Measurements from ENCODE around the gene RPL29.
"Not testable (repeated sequence)": the region's sequence is repeated elsewhere in the genome, so short reads cannot be mapped to it uniquely, and the experiment has no call there.

The RPL29 gene

DNA sequence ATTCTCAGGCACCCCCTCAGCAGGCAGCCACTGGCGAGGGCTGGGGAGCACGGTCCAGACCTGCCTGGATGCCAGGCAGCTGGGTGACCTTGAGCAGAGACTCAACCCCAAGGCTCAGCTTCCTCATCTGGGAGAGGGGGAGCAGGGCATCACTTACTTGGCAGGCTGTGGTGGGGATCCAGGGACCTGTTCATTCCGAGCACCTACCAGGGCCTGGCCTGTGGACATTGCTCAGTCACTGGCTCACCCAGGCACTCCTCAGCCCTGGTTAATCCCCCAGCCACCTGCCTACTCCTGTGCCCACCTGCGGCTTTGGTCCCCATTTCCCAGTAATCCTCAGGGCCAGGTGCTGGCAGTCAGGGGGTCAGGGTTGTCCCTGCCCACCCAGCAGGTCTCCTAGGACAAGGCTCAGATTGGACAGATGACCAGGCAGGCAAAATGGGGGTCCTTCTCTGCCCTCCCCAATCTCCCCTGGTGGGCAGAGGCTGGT, 9.3 kb upstream of the RPL29 start:
- DNase-seq = no peak

DNA sequence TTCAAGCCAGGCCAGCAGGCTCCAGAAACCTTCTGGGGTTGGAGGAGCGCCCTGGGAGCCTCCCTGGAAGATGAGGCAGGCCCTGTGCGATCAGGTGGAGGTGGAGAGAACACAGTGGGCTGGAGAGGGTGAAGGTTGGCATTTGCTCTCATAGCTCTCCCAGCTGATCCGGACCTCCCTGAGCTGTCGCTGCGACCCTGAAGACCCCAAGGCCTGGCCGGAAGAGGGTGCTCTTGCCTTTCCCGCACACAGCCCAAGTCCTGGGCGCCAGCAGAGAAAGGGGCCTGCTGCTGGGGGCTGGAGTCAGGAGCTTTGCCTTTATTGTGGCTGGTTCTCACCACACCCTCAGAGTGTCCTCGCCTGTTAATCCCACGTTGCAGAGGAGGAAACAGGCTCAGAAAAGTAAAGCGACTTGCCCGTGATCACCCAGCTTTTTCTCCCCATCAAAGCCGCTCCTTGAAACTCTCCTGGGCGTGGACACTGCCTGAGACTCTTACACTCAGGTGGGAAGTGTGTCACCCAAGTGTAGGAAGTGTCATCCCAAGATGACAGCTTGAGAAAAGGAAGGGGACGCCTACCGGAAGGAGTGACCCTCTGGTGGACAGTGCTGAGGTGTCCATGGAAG, 8.6 kb upstream of the RPL29 start:
- DNase-seq = no peak

DNA sequence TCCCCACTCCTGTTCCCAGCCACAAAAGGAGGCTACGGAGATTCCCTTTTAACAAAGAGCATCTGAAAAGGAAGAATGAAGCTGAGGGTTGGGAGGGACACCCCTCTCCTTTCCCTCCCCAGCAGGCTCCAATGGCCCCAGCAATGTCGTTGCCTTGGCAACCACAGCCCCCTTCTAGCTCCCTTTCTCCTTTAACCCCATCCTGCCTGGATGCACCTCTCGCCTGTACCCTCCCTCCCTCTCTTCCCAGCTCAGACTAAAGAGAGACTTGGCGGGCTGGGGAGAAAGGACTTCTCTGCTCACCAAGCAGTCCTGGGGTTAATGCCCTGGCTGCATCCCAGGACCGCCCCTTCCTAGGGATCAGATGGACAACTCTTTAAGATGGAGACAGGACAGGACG, 7.1 kb upstream of the RPL29 start:
- DNase-seq = no peak

DNA sequence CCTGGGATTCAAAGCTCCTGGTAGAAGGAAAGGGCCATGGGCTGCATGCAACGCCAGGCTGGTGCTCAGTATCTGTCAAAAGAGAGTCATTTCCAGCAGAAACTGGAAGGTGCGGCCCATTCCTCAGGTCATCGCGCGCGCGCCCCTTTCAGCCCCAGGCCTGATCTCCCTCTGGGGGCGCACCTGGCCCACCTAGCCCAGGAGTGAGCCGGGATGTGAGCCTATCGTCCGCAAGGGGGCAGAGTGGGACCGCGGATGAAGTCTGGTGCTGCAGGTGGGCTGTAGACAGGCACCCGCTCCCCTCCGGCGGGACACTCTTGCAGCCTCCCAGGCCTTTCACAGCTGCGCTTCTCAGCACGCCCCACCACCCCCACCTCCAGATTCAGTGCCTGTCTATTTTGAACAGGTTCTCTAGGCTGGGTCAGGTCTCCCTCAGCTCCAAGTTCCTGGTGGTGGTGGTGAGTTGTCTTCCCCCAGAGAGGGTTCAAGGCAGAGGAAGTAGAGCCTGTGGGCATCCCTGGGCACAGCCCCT, 5.8 kb upstream of the RPL29 start:
- DNase-seq = peak; percentile 45

DNA sequence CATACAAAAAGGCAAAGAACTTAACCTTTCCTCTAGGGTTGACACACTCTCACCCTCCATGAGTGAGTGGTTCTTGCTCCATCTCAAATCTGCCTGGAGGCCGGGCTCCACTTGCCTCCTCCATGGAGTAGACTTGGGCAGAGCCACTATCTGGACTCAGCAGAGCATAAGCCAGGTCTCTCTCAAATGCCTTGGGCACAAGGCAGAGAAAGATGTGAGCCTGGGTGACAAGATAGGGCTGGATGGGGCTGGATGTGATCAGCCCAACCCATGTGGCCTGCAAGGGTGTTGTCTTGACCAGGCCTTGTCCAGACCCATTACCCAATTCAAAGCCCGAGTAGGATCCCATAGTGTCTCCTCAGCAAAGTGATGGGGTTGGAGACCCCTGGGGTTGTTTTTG, 4.2 kb upstream of the RPL29 start:
- no peak for DNase-seq

DNA sequence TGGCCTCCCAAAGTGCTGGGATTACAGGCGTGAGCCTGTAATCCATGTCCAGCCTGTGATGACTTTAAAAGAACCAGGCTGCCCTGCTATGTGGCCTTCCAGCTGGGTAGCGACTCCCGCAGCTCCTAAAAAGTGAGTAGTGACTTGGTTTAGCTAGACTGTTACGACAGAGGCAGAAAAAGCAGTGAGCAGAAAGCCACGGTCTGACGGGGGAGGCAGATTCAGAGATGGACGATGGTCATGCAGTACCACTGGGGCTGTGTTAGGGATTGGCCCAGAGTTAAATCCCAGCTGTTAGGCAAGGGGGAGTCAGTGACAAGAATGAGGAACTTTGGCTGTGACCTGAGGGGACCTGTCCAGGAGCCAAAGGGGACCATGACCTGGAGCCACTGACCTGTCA, 3.1 kb upstream of the RPL29 start:
- DNase-seq = no peak

DNA sequence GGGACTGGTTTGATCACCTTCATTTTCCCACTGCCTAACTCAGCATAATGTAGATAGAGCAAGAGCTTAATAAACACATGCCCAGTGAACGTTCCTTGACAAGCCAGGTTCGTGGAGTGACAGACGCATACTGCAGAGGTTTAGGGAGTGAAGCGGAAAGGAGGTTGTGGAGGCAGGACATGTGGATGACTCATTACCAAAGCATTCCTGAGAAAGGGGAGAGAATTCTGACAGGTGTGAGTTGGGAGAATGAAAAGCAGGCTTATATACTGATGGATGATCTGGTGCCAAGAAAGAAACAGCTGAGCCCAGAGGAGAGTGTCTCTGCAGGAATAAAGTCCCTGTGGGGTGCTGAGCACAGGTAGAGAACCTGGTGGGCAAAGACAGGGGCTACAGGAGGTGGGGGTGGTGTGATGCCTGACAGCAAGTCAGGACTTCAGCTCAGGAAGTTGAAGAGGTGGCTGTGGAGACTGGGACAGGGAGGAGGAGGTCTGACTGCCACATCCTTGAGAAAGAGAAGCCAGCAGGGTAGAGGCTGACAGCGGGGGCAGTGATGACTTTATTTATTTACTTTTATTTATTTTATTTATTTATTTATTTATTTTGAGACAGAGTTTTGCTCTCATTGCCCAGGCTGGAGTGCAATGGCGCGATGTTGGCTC, 2.4 kb upstream of the RPL29 start:
- DNase-seq = peak; percentile 76

DNA sequence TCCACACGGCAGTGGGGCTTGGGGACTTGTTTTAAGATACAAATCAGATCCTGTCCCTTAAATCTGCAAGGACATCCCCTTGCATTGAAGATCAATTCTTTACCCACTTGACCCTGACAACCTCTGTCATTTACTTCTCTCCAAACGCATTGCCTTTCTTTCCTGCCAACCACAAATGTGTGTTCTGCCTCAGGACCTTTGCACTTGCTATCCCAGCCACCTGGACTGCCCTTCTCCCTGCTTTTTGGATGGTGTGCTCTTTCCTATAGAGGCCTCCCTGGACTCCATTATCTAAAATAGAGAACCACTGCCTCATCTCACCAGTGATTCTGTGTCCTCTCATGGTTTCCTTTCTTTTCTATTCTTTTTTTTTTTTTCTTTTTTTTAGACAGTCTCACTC, 1.5 kb upstream of the RPL29 start:
- no peak for DNase-seq

DNA sequence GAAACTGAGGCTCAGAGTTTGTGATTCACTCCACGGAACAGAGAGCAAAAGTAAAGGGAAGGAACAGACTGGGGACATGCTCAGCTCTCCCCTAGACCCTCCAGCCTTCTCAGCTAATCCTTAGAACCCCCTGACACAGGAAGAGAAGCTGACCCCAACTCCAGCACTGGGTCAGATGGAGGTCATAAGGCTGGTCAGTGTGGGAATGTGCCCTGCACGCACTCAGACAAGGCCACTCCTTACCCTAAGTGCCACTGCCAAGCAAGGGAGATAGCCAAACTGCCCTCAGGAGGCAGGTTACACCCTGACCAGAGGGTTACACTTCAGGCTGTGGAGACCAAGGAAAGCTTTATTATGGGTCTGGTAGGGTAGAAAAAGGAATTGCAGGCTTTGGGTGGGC, 1.2 kb downstream of the RPL29 start:
- no peak for DNase-seq

DNA sequence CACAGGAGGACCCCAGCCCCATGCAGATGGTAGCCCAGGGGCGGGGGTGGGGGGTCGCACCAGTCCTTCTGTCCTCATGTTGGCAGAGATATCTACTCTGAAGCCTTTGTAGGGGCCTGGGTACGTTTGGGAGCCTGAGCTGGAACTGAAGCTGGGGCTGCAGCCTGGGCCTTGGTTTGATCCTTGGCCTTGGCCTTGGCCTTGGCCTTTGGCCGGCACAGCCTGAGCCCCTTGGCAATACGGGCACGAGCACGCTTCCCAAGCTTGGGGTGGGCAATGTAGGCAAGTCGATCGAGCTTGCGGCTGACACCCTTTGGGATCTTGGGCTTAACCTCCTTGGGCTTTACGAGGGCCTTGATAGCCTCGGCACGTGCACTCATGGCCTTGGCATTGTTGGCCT, 2.0 kb downstream of the RPL29 start:
- not testable (repeated sequence) for DNase-seq

DNA sequence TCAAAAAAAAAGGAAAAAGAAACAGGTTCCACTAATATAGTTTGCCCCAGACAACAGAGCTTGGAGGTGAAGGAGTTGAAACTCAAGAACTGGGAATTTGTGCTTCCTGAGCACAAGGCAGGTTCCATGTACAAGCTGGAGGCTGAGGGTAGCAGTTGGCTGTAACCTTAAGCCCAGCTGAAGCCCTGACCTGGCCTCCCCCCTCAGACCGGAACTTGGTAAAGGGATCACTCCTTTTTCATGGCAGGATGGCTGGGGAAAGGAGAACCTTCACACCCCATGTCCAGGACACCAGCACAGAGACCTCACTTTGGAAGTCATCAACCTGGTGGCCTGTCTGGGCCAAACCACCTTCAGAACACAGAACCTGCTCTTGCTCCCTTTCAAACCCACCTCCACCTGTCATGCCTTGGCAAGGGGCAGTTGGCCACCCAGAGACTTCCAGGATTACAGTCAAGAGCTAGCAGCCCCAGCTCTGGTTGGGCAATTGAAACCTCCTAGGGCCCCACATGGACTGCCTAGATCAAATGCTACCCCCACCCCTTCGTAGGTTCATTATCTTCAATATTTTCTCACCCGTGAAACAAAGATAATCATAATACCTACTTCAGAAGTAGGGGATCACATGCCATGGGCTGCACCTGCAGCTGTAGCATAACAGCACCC, 3.5 kb downstream of the RPL29 start:
- DNase-seq = no peak

DNA sequence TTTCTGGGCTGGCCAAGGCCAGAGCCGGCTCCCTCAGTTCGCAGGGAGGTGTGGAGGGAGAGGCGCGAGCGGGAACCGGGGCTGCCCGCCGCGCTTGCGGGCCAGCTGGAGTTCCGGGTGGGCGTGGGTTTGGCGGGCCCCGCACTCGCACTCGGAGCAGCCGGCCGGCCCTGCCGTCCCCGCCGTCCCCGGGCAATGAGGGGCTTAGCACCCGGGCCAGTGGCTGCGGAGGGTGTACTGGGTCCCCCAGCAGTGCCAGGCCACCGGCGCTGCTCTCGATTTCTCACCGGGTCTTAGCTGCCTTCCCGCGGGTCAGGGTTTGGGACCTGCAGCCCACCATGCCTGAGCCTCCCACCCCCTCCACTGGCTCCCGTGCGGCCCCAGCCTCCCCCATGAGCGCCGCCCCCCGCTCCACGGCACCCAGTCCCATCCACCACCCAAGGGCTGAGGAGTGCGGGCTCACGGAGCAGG, 5.2 kb downstream of the RPL29 start:
- not testable (repeated sequence) for DNase-seq

DNA sequence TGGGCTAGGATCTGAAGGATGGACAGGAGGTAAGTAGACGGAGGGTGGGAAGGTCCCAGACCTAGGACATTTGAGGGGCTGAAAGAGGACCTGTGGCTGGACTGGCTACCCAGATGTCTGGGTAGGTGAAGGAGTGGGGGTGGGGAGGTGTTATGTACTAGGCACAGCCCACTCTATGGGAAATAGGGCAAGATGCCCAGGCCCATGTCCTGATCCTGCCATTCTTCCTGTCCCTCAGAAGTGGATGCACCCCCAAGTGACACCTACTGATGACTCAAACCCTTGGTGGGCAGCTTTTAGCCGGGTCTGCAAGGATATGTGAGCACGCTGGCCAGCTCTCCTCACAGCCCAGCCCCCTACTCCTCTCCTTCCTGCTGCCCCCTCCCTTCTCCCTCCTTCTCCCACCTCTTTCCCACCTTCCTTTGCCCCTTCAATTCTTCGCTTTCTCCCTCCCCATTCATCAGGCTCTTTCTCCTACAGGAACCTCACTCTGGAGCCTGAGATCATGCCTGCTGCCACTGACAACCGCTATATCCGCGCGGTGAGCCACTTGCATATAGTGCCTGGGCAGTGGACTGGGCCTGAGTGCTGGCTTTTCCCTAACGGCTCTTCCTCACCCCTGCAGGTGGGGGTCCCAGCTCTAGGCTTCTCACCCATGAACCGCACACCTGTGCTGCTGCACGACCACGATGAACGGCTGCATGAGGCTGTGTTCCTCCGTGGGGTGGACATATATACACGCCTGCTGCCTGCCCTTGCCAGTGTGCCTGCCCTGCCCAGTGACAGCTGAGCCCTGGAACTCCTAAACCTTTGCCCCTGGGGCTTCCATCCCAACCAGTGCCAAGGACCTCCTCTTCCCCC, 7.2 kb downstream of the RPL29 start:
- DNase-seq = no peak

DNA sequence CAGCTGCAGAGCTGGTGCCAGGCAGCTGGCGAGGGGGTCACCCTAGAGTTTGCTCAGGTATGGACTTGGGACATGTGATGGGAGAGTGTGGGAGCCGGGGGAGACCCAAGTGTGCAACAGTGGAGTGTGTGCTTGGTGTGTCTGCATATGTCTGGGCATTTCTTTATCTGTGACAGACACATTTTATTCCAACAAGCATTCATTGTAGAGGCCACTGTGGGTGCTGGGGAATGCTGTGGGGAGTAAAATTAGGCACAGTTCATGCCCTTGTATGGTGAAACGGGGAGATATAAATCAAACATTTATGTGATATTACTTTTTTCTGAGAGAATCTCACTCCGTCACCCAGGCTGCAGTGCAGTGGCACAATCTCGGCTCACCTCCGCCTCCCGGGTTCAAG, 8.1 kb downstream of the RPL29 start:
- DNase-seq = no peak

DNA sequence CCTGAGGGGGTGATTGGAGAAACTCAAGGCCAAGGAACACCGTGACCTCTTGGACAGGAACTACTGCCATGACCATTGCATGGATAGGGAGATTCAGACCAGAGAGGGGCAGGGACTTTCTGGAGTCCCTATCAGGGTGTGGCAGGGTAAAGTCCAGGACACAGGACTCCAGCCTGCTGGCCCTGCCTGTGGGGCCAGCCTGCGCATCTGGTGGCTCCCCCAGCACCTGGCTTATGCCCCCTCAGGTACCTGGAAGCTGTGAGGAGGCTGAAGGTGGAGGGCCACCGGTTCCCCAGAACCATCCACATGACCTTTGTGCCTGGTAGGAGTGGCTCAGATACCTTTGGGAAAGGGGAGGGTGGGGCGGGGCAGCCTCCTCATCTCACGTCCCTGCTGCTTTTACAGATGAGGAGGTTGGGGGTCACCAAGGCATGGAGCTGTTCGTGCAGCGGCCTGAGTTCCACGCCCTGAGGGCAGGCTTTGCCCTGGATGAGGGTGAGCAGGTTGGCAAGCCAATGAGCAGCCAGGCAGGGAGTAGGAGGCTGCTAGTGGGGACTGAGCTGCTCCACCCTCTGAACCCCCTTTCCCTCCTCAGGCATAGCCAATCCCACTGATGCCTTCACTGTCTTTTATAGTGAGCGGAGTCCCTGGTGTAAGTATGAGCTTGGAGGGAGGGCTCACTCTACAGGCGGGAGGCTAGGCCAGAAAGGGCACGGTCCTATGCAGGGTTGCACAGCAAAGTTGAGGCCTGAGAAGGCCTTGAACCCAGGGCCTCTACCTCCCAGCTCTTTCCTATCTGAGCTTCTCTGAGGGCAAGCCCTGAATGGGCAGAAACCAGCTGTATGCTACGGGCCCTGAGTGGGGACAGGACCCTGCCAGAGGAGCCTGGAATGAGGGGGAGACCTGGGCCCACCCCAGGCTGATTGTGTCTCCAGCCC, 9.4 kb downstream of the RPL29 start:
- no peak for DNase-seq

DNA sequence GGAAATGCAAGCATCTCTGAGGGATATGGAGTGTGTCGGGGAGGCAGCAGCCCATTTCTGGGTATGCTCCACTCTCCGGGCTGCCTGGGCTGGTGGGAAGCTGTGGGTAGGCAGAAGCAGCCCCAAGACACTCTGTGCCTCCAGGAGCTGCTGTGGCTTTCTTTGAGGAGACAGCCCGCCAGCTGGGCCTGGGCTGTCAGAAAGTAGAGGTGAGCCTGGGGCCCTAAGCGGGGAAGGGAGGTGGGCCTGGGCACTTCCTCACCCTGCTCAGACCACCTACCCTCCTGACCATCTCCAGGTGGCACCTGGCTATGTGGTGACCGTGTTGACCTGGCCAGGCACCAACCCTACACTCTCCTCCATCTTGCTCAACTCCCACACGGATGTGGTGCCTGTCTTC, 10.6 kb downstream of the RPL29 start:
- DNase-seq = no peak

DNA sequence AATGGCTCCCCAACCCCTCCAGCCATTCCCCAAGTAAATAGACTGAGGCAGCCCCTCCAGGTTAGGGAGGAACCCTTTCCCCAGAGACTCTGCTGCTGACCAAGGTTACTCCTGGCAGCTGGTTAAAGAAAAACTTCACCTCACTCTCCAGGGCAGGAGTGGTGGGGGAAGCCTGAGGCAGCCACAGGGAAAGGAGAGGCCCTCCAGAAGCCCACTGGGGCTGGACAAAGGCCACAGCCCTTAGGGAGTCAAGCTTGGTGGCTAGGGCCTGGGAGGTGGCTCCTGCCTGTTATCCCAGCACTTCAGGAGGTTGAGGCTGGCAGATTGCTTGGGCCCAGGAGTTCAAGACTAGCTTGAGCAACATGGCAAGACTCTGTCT, 11.4 kb downstream of the RPL29 start:
- no peak for DNase-seq

DNA sequence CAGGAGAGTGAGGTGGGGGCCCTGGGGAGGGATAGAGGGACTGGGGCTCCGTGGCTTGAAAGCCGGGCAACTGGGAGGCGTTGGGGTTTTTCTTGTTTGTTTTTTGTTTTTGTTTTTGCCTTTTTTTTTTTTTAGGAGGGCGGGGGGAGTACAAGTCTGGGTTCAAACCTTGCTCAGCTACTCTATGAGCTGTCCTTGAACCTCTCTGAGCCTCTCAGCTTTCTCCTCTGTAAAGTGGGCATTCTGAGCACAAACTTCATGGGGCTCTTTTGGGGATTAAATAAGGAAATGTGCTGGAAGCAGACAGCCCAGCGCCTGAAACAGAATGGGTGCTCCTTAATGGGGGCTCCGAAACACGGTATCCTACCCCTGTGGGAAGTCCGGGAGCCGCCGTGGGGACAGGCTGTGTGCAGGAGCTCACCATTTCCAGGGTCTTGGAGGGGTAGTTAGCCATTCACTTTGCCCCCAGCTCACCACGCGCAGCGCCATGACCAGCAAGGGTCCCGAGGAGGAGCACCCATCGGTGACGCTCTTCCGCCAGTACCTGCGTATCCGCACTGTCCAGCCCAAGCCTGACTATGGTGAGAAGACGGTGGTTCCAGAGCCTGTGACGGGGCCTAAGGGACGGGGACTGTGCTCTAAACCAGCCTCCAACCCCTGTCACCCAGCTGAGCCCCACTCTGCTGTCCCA, 12.0 kb downstream of the RPL29 start:
- DNase-seq = no peak

DNA sequence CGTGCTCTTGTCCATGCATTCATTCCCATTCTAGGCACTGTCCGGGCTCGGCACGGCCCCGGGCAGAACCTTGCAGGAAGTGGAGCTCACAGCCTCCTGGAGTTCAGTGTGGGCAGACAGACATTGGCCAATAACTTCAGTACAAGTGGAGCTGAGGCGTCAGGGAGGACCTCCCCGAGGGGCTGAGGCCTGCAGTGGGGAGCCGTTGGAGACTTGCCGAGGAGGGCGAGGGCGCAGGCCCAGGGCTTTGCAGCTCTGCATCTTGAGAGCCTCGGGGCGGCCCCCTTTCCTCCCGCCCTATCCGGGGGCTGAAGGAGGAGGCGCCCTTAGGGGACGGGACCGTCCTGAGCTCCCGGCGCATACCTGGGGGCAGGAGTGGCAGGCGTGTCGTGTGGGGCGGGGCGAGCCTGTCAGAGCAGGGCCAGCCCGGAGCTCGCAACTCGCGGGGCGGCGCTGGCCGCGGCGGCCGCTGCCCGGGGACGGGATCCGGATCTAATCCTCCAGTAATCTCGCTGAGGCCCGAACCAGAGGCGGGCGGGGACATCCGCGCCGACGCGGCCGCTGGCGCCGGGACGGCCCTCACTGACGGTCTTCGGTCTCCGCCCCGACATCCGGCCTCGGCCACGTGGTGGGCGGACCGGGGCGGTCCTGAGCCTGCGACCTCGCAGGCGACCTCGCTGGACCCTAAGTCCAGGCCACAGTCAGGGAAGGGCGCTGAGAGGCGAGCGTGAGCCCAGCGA, 12.7 kb downstream of the RPL29 start, which contains the start of gene ACY1:
Gene ACY1, plus strand, starts transcription at position 698 of the 740 bp plus-strand sequence. CDS start 530 bp downstream, outside the sequence.
- peak; percentile 63 for DNase-seq

DNA sequence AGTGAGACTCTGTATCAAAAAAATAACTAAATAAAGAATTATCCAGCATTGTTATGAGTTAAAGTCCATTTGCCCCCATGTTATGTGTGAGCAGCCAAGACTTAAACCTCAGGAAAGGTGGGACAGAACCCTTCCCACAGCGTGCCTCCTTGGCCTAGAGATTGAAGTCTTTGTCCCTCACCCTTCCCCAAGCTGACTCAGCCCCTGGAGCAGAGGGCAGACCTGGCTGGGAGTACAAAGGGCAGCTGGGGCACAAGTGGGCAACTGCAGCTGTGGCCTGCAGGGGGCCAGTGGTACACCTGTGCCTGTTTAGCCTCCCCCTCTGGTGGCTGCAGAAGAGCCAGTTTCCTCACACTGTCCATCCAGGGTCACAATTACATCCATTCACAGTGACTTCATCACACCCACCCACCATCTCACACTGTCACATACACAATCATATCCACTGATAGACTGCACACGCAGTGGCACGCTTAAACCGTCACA, 13.3 kb downstream of the RPL29 start:
- peak; percentile 63 for DNase-seq

Data from kidney glomerular epithelial cell (primary cell).